ENCODE data around the gene USP44. TPM values are rescaled to one million over a fixed set of nuclear protein-coding genes. Genes with fewer than 3 reads are reported as not detected.

Gene USP44
- total and polyA plus RNA-seq, 11 donors: 0.09 to 1.2 (median 0.33) TPM; not detected in 3

DNA sequence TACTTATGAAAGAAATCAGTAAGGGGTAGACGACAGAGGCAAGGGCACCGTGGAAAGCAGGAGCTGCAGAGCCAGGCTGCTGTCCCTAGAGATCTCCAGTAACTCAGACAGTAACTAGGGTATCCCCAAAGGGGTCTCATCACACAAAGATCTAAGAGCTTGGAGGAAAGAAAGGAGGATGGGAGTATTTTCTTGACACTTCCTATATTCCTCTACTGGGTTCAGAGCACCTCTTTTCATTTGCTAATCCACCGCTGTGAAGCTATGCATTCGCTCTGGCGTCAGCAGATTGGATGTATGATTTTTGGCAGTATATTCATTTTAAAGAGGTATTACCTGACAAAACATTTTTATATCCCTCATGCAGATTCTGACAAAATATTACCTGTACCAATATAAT, 12.6 kb downstream of the USP44 start:
- H3K4me3 ChIP-seq: no peak overlapping the region
- H3K9me3 ChIP-seq: no peaks in the 10 kb centered on the region
- H3K36me3 ChIP-seq: no peaks in the 10 kb centered on the region
- ATAC-seq: no peak
- no peaks in the 10 kb centered on the region for H3K27me3 ChIP-seq
- 45 to 61% (median 59%) methylated on average over 5 of the region's 5 CpGs for WGBS, 4 donors
- H3K27ac ChIP-seq: no peak overlapping the region
- H3K4me1 ChIP-seq: peaks cover 0 to 2% (median 0%) of the 10 kb centered on the region in 12 donors
- TF ChIP-seq POLR2A (IDR thresholded peaks at IDR 0.05): no peak
- TF ChIP-seq, protein P1, sequence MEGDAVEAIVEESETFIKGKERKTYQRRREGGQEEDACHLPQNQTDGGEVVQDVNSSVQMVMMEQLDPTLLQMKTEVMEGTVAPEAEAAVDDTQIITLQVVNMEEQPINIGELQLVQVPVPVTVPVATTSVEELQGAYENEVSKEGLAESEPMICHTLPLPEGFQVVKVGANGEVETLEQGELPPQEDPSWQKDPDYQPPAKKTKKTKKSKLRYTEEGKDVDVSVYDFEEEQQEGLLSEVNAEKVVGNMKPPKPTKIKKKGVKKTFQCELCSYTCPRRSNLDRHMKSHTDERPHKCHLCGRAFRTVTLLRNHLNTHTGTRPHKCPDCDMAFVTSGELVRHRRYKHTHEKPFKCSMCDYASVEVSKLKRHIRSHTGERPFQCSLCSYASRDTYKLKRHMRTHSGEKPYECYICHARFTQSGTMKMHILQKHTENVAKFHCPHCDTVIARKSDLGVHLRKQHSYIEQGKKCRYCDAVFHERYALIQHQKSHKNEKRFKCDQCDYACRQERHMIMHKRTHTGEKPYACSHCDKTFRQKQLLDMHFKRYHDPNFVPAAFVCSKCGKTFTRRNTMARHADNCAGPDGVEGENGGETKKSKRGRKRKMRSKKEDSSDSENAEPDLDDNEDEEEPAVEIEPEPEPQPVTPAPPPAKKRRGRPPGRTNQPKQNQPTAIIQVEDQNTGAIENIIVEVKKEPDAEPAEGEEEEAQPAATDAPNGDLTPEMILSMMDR (IDR thresholded peaks at IDR 0.05): no peak
- DNase-seq: no peak
- intact Hi-C loops (cut with DNase I): loop anchor here in 8 of 10 donors (5.0 to 10.0 kb wide), 5 partner anchors 184 to 204 kb away; no protein-coding TSS in a partner anchor

DNA sequence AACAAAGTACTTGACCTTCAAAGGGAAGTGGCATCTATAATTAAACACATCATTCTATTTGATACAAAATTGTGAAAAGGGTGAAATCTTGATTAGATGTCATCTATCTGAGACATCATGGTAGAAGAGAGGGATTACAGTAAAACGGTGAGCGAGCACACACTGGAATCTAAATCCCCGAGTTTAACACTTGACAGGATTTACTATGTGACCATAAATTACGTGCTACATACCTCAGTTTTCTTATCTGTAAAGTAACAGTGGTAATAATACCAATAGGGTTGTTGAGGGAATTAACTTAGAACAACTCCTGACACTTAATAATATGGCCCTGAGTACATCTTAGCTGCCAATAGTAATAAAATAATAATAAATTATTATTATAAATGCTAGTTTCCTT, 13.3 kb downstream of the USP44 start:
- no peak for ATAC-seq
- intact Hi-C loops (cut with DNase I): loop anchor here in 8 of 10 donors (5.0 to 10.0 kb wide), 5 partner anchors 183 to 203 kb away; no protein-coding TSS in a partner anchor
- no peak for TF ChIP-seq POLR2A (IDR thresholded peaks at IDR 0.05)
- TF ChIP-seq, protein P1 (IDR thresholded peaks at IDR 0.05): no peak
- Histone ChIP-seq H3K4me1 (peaks cover 0 to 2% (median 0%) of the 10 kb centered on the region in 12 donors), H3K27ac (no peak overlapping the region), H3K36me3 (no peaks in the 10 kb centered on the region), H3K4me3 (no peak overlapping the region), H3K9me3 (no peaks in the 10 kb centered on the region), H3K27me3 (no peaks in the 10 kb centered on the region)
- no peak for DNase-seq
- 76 to 84% (median 81%) methylated on average over 4 of the region's 4 CpGs for WGBS, 4 donors

DNA sequence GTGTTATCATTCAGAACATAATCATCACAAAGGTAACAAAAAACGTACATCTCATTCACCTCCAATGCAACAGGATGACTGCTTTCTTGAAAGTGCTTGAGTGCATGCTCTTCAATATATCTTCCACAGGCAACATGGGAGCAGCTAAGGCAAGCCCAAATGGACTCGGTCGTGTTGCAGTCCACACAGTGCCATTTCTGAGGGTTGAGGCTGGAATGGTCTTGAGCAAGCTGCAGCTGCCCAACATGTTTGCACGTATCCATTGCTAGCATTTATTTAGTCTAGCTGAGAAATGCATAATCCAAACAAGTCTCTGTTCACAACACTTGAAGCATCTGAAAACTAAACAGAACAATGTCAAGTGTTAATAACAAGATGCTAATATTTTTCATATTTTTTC, 17.3 kb downstream of the USP44 start:
- ATAC-seq (no peak), DNase-seq (no peak)
- WGBS, 4 donors: 69 to 75% (median 72%) methylated on average over 4 of the region's 4 CpGs
- intact Hi-C loops (cut with DNase I): loop anchor here (1.0 to 10.0 kb wide), 8 partner anchors 179 to 418 kb away; no protein-coding TSS in a partner anchor
- H3K36me3 ChIP-seq: no peaks in the 10 kb centered on the region
- no peak overlapping the region for H3K27ac ChIP-seq
- no peaks in the 10 kb centered on the region for H3K9me3 ChIP-seq
- no peak overlapping the region for H3K4me3 ChIP-seq
- no peak for TF ChIP-seq POLR2A (IDR thresholded peaks at IDR 0.05)
- TF ChIP-seq, protein P1 (IDR thresholded peaks at IDR 0.05): no peak
- no peaks in the 10 kb centered on the region for H3K27me3 ChIP-seq
- peaks cover 0 to 2% (median 0%) of the 10 kb centered on the region in 12 donors for H3K4me1 ChIP-seq

DNA sequence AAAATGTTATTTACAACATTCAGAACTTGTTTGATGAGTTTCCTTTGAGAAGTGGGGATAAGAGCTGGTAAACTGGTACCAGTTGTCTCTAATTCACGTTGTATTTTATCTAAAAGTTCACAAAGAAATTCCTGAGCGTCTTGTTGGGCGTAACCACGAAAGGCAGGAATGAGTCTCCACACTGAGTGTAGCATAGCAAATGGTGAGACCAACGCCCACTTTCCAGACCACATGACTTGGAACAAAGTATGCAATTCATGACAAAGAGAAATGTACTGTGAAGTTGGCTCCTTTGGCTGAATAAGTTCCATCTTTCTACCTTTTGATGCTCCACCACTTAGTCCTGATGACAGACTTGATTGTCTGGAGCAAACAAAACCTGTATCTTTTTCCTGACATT, 18.4 kb downstream of the USP44 start:
- no peak overlapping the region for H3K4me3 ChIP-seq
- ATAC-seq (no peak), DNase-seq (no peak)
- peaks cover 0 to 2% (median 0%) of the 10 kb centered on the region in 12 donors for H3K4me1 ChIP-seq
- no peaks in the 10 kb centered on the region for H3K36me3 ChIP-seq
- TF ChIP-seq, protein P1 (IDR thresholded peaks at IDR 0.05): no peak
- no peak for TF ChIP-seq POLR2A (IDR thresholded peaks at IDR 0.05)
- no peaks in the 10 kb centered on the region for H3K27me3 ChIP-seq
- WGBS, 4 donors: 53 to 62% (median 58%) methylated on average over 5 of the region's 5 CpGs
- intact Hi-C loops (cut with DNase I): loop anchor here in 8 of 10 donors (1.0 to 10.0 kb wide), 6 partner anchors 178 to 416 kb away; no protein-coding TSS in a partner anchor
- no peaks in the 10 kb centered on the region for H3K9me3 ChIP-seq
- H3K27ac ChIP-seq: no peak overlapping the region

All from heart left ventricle (tissue), 16 donors.